HepG2 (cell line): Measurements from ENCODE around the gene DCTN1. TPM values are rescaled to one million over a fixed set of nuclear protein-coding genes. Genes with fewer than 3 reads are reported as not detected.

ENCODE experiments used
- ATF3 ChIP-seq: sonication (generic); formaldehyde crosslinking; IDR thresholded peaks from 2 replicates; pipeline ENCODE4 v1.4.0; 2020; ENCODE audit warnings: missing genetic modification reagents
- FOXK1 ChIP-seq: sonication (generic); formaldehyde crosslinking; IDR thresholded peaks from 2 replicates; pipeline ENCODE4 v1.4.0; 2020; ENCODE audit warnings: low read depth, missing genetic modification reagents, borderline replicate concordance
- GTF2F1 ChIP-seq: fragments of 150-350 bp; IDR thresholded peaks from 2 replicates; pipeline ENCODE4 v1.6.1; 2014; ENCODE audit warnings: low read length
- NR3C1 ChIP-seq: sonication (generic); formaldehyde crosslinking; IDR thresholded peaks from 2 replicates; pipeline ENCODE4 v1.4.0; 2020; ENCODE audit warnings: missing genetic modification reagents
- PHB2 ChIP-seq: fragments of 450-650 bp; IDR thresholded peaks from 2 replicates; pipeline ENCODE4 v1.6.1; 2018; ENCODE audit not compliant: partially characterized antibody
- PITX1 ChIP-seq: sonication (generic); formaldehyde crosslinking; IDR thresholded peaks from 2 replicates; pipeline ENCODE4 v1.5.1; 2020; ENCODE audit warnings: mild to moderate bottlenecking, missing genetic modification reagents
- RXRB ChIP-seq: IDR thresholded peaks from 2 replicates; pipeline ENCODE4 v1.6.1; 2016; ENCODE audit warnings: borderline replicate concordance, missing genetic modification reagents, missing compliant biosample characterization
- SAP130 ChIP-seq: IDR thresholded peaks from 2 replicates; pipeline ENCODE4 v1.6.1; 2016; ENCODE audit warnings: low read depth
- SP140L ChIP-seq: sonication (generic); formaldehyde crosslinking; IDR thresholded peaks from 2 replicates; pipeline ENCODE4 v1.4.0; 2020; ENCODE audit warnings: missing genetic modification reagents, borderline replicate concordance
- SRSF1 ChIP-seq: fragments of 200-400 bp; formaldehyde crosslinking; optimal IDR thresholded peaks from 2 replicates; pipeline ENCODE3; 2017; ENCODE audit warnings: mild to moderate bottlenecking, low read depth, low read length, moderate library complexity
- STAT5B ChIP-seq: sonication (generic); formaldehyde crosslinking; IDR thresholded peaks from 2 replicates; pipeline ENCODE4 v1.4.0; 2020; ENCODE audit warnings: missing genetic modification reagents
- ZC3H13 ChIP-seq: sonication (generic); formaldehyde crosslinking; IDR thresholded peaks from 2 replicates; pipeline ENCODE4 v1.8.1; 2023; ENCODE audit warnings: mild to moderate bottlenecking, missing genetic modification reagents, moderate library complexity
- ZC3H4 ChIP-seq: sonication (generic); formaldehyde crosslinking; IDR thresholded peaks from 2 replicates; pipeline ENCODE4 v1.4.0; 2020; ENCODE audit warnings: missing genetic modification reagents, borderline replicate concordance
- ZNF101 ChIP-seq: sonication (generic); formaldehyde crosslinking; IDR thresholded peaks from 2 replicates; pipeline ENCODE4 v1.4.0; 2020; ENCODE audit warnings: mild to moderate bottlenecking, low read depth, missing genetic modification reagents, borderline replicate concordance
- ZNF224 ChIP-seq: sonication (generic); formaldehyde crosslinking; IDR thresholded peaks from 2 replicates; pipeline ENCODE4 v1.5.0; 2020; ENCODE audit warnings: mild to moderate bottlenecking, missing genetic modification reagents
- ZNF3 ChIP-seq: IDR thresholded peaks from 2 replicates; pipeline ENCODE4 v1.7.0; 2017; ENCODE audit warnings: inconsistent platforms
- ZNF317 ChIP-seq: sonication (generic); formaldehyde crosslinking; IDR thresholded peaks from 2 replicates; pipeline ENCODE4 v1.5.0; 2020; ENCODE audit warnings: mild to moderate bottlenecking, missing genetic modification reagents
- ZNF335 ChIP-seq: sonication (generic); formaldehyde crosslinking; IDR thresholded peaks from 2 replicates; pipeline ENCODE4 v1.4.0; 2020; ENCODE audit warnings: missing genetic modification reagents
- ZNF430 ChIP-seq: sonication (generic); formaldehyde crosslinking; IDR thresholded peaks from 2 replicates; pipeline ENCODE4 v1.9.0; 2021; ENCODE audit warnings: mild to moderate bottlenecking, missing genetic modification reagents
- ZNF547 ChIP-seq: sonication (generic); formaldehyde crosslinking; IDR thresholded peaks from 2 replicates; pipeline ENCODE4 v1.5.1; 2020; ENCODE audit warnings: mild to moderate bottlenecking, missing genetic modification reagents
- ZNF552 ChIP-seq: sonication (generic); formaldehyde crosslinking; IDR thresholded peaks from 2 replicates; pipeline ENCODE4 v1.9.0; 2022; ENCODE audit warnings: missing genetic modification reagents, mild to moderate bottlenecking, borderline replicate concordance
- ZNF577 ChIP-seq: sonication (generic); formaldehyde crosslinking; IDR thresholded peaks from 2 replicates; pipeline ENCODE4 v1.4.0; 2020; ENCODE audit warnings: mild to moderate bottlenecking, low read depth, missing genetic modification reagents, borderline replicate concordance
- ZNF749 ChIP-seq: sonication (generic); formaldehyde crosslinking; IDR thresholded peaks from 2 replicates; pipeline ENCODE4 v1.8.0; 2022; ENCODE audit warnings: mild to moderate bottlenecking, missing genetic modification reagents, moderate library complexity, borderline replicate concordance
- ZNF773 ChIP-seq: sonication (generic); formaldehyde crosslinking; IDR thresholded peaks from 2 replicates; pipeline ENCODE4 v1.4.0; 2020; ENCODE audit warnings: missing genetic modification reagents, borderline replicate concordance
- ZNF782 ChIP-seq: sonication (generic); formaldehyde crosslinking; IDR thresholded peaks from 2 replicates; pipeline ENCODE4 v1.4.0; 2020; ENCODE audit warnings: missing genetic modification reagents, mild to moderate bottlenecking, borderline replicate concordance
- ZSCAN21 ChIP-seq: sonication (generic); formaldehyde crosslinking; IDR thresholded peaks from 2 replicates; pipeline ENCODE4 v1.8.0; 2022; ENCODE audit warnings: mild to moderate bottlenecking, missing genetic modification reagents, moderate library complexity, borderline replicate concordance
- polyA plus RNA-seq, 8 experiments: library from polyadenylated mRNA; depleted of rRNA in 3 of 8; stranded (reverse) in 7 of 8; unstranded in 1 of 8; fragments of >200 nt; fragmentation: Illumina TruSeq in 4 of 8; extraction: Trizol in 4 of 8; gene quantifications; 2 replicates each; pipeline versions ENCODE4 v1.2.1 to v1.2.3, GENCODE V29; 2011 to 2016; ENCODE audit warnings: low read depth in 4 of 8, missing spikeins in 1 of 8, mixed read lengths in 1 of 8; ENCODE audit not compliant: insufficient read depth in 1 of 8
- total RNA-seq, 5 experiments: library from RNA; depleted of rRNA; stranded (reverse); fragments of >200 nt; fragmentation: Illumina TruSeq; extraction: Trizol; gene quantifications; 2 replicates each; pipeline ENCODE4 v1.2.3, GENCODE V29; 2016; ENCODE audit warnings: low read depth in 1 of 5
- TF ChIP-seq, protein P1 (sequence below): sonication (generic); formaldehyde crosslinking; IDR thresholded peaks from 2 replicates; pipeline ENCODE4 v1.4.0; 2020; ENCODE audit warnings: low read depth, mild to moderate bottlenecking, missing genetic modification reagents
- TF ChIP-seq, protein P2 (sequence below): sonication (generic); formaldehyde crosslinking; IDR thresholded peaks from 2 replicates; pipeline ENCODE4 v1.4.0; 2020; ENCODE audit warnings: missing genetic modification reagents

The DCTN1 gene
- total and polyA plus RNA-seq, 2 of the 13 experiments (the other 11 are each of a cell fraction or from before 2014, with no cell fraction given) = 73.2 to 122 TPM

DNA sequence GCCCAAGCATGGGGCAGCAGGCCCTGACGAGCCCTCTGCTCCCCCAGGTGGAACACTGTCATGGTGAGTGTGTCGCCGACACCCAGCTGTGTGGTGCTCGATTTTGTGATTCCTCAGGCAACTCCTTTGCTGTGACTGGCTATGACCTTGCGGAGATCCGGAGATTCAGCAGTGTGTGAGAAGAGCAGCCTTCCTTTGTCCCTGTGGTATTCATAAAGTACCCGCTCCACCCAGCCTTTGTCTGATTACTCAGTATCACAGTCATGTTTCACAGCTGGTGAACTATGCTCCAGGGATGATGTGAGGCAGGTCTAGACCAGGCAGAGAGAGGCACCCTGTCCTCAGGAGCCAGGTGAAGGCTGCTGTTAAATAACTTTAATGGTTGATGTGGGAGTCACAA lies 45.4 kb upstream of the DCTN1 start (continued):
- TF ChIP-seq, protein P1, sequence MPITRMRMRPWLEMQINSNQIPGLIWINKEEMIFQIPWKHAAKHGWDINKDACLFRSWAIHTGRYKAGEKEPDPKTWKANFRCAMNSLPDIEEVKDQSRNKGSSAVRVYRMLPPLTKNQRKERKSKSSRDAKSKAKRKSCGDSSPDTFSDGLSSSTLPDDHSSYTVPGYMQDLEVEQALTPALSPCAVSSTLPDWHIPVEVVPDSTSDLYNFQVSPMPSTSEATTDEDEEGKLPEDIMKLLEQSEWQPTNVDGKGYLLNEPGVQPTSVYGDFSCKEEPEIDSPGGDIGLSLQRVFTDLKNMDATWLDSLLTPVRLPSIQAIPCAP (CRISPR knock-in tag) = no peak
- TF ChIP-seq ZC3H4 (CRISPR knock-in tag) (no peak; the same call in 1 of the 2 replicates), ATF3 (CRISPR knock-in tag) (no peak), PITX1 (CRISPR knock-in tag) (no peak), ZC3H13 (CRISPR knock-in tag) (peak; percentile 24), RXRB (CRISPR knock-in tag) (0 out of 2 replicates have a peak, but pooled peaks have one; percentile 28), ZNF430 (no peak), ZNF547 (no peak), SAP130 (CRISPR knock-in tag) (peak; percentile 67), FOXK1 (CRISPR knock-in tag) (no peak), SP140L (no peak), ZNF749 (CRISPR knock-in tag) (no peak), ZNF101 (CRISPR knock-in tag) (no peak), GTF2F1 (no peak), SRSF1 (no peak), ZNF782 (CRISPR knock-in tag) (no peak), ZNF773 (CRISPR knock-in tag) (no peak), PHB2 (no peak), NR3C1 (CRISPR knock-in tag) (no peak), ZNF552 (CRISPR knock-in tag) (no peak), STAT5B (CRISPR knock-in tag) (no peak), ZNF335 (no peak), ZNF577 (no peak), ZNF317 (CRISPR knock-in tag) (no peak), ZNF224 (CRISPR knock-in tag) (no peak), ZSCAN21 (no peak; the same call in 1 of the 2 replicates), ZNF3 (CRISPR knock-in tag) (no peak)
- TF ChIP-seq, protein P2, sequence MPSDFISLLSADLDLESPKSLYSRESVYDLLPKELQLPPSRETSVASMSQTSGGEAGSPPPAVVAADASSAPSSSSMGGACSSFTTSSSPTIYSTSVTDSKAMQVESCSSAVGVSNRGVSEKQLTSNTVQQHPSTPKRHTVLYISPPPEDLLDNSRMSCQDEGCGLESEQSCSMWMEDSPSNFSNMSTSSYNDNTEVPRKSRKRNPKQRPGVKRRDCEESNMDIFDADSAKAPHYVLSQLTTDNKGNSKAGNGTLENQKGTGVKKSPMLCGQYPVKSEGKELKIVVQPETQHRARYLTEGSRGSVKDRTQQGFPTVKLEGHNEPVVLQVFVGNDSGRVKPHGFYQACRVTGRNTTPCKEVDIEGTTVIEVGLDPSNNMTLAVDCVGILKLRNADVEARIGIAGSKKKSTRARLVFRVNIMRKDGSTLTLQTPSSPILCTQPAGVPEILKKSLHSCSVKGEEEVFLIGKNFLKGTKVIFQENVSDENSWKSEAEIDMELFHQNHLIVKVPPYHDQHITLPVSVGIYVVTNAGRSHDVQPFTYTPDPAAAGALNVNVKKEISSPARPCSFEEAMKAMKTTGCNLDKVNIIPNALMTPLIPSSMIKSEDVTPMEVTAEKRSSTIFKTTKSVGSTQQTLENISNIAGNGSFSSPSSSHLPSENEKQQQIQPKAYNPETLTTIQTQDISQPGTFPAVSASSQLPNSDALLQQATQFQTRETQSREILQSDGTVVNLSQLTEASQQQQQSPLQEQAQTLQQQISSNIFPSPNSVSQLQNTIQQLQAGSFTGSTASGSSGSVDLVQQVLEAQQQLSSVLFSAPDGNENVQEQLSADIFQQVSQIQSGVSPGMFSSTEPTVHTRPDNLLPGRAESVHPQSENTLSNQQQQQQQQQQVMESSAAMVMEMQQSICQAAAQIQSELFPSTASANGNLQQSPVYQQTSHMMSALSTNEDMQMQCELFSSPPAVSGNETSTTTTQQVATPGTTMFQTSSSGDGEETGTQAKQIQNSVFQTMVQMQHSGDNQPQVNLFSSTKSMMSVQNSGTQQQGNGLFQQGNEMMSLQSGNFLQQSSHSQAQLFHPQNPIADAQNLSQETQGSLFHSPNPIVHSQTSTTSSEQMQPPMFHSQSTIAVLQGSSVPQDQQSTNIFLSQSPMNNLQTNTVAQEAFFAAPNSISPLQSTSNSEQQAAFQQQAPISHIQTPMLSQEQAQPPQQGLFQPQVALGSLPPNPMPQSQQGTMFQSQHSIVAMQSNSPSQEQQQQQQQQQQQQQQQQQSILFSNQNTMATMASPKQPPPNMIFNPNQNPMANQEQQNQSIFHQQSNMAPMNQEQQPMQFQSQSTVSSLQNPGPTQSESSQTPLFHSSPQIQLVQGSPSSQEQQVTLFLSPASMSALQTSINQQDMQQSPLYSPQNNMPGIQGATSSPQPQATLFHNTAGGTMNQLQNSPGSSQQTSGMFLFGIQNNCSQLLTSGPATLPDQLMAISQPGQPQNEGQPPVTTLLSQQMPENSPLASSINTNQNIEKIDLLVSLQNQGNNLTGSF (CRISPR knock-in tag) = no peak
